Mammary epithelial cell (primary cell): ENCODE measurements around the gene KIR2DL1.
"Not testable (repeated sequence)": the region's sequence is repeated elsewhere in the genome, so short reads cannot be mapped to it uniquely, and the experiment has no call there.

Experiments
- EZH2 ChIP-seq: IDR thresholded peaks from 2 replicates; pipeline ENCODE4 v1.6.1; 2012; ENCODE audit warnings: low read length, inconsistent platforms, borderline replicate concordance
- TF ChIP-seq, protein P1 (sequence below), 2 donors: IDR thresholded peaks in 1 of 2; conservative IDR thresholded peaks in 1 of 2; 2 replicates each; pipeline ENCODE4 v1.5.1; 2011 to 2012; ENCODE audit warnings: inconsistent platforms in 2 of 2, low read length in 2 of 2, mild to moderate bottlenecking in 2 of 2, control low read depth in 1 of 2, low read depth in 1 of 2; ENCODE audit not compliant: insufficient read depth in 1 of 2; ENCODE audit errors: extremely low read depth in 1 of 2

DNA sequence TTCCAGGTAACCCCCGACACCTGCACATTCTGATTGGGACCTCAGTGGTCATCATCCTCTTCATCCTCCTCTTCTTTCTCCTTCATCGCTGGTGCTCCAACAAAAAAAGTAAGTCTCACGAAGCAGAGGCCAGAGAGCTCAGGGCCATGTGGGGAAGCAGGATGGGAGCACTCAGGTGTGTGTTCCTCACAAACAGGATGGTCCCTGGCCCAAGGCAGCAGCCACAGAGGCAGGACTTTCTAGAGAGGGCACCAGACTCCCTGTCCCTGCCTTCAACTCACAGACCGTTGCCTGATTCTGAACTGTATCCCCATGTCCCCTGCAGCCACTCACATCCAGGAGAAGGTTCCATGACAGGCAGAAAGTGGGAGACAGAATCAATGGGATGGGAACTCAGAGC lies 13.3 kb downstream of the KIR2DL1 start:
- TF ChIP-seq, protein P1, sequence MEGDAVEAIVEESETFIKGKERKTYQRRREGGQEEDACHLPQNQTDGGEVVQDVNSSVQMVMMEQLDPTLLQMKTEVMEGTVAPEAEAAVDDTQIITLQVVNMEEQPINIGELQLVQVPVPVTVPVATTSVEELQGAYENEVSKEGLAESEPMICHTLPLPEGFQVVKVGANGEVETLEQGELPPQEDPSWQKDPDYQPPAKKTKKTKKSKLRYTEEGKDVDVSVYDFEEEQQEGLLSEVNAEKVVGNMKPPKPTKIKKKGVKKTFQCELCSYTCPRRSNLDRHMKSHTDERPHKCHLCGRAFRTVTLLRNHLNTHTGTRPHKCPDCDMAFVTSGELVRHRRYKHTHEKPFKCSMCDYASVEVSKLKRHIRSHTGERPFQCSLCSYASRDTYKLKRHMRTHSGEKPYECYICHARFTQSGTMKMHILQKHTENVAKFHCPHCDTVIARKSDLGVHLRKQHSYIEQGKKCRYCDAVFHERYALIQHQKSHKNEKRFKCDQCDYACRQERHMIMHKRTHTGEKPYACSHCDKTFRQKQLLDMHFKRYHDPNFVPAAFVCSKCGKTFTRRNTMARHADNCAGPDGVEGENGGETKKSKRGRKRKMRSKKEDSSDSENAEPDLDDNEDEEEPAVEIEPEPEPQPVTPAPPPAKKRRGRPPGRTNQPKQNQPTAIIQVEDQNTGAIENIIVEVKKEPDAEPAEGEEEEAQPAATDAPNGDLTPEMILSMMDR (conservative IDR thresholded peaks at IDR 0.05 in 1 of 2, IDR thresholded peaks at IDR 0.05 in 1 of 2; ENCODE audit: extremely low read depth in 1 of 2, insufficient read depth in 1 of 2, low read depth in 1 of 2, low read length in 2 of 2): not testable (repeated sequence)
- TF ChIP-seq EZH2: not testable (repeated sequence)
